ENCODE measurements around the gene RAI1.

RAI1 gene

GRCh38 chr17:17784657-17785267 is 103.5 kb downstream of the RAI1 start:
- no peak for DNase-seq (ENCODE audit: low spot score)

- no peak for DNase-seq (ENCODE audit: low spot score)
Observed at GRCh38 chr17:17785407-17785806, 104.1 kb downstream of the RAI1 start.

- no peak for DNase-seq (ENCODE audit: low spot score)
Observed at GRCh38 chr17:17786998-17787397, 105.7 kb downstream of the RAI1 start.

- no peak for DNase-seq (ENCODE audit: low spot score)
Observed at GRCh38 chr17:17787568-17787967, 106.3 kb downstream of the RAI1 start.

- DNase-seq (ENCODE audit: low spot score) = no peak
Observed at GRCh38 chr17:17788967-17789366, 107.7 kb downstream of the RAI1 start.

GRCh38 chr17:17789410-17789809 is 108.2 kb downstream of the RAI1 start:
- DNase-seq (ENCODE audit: low spot score) = no peak

- DNase-seq (ENCODE audit: low spot score) = no peak
Observed at GRCh38 chr17:17789828-17790636, 108.8 kb downstream of the RAI1 start.

GRCh38 chr17:17790637-17791464 is 109.6 kb downstream of the RAI1 start:
- no peak for DNase-seq (ENCODE audit: low spot score)

GRCh38 chr17:17792037-17792550 is 110.8 kb downstream of the RAI1 start:
- no peak for DNase-seq (ENCODE audit: low spot score)

- DNase-seq (ENCODE audit: low spot score) = no peak
Observed at GRCh38 chr17:17792551-17793377, 111.5 kb downstream of the RAI1 start.

GRCh38 chr17:17793378-17794214 is 112.3 kb downstream of the RAI1 start:
- no peak for DNase-seq (ENCODE audit: low spot score)

- no peak for DNase-seq (ENCODE audit: low spot score)
Observed at GRCh38 chr17:17794382-17794781, 113.1 kb downstream of the RAI1 start.

GRCh38 chr17:17795296-17795695 is 114.0 kb downstream of the RAI1 start:
- DNase-seq (ENCODE audit: low spot score) = no peak

- DNase-seq (ENCODE audit: low spot score) = no peak
Observed at GRCh38 chr17:17795946-17796786, 114.9 kb downstream of the RAI1 start.

GRCh38 chr17:17796787-17797061 is 115.5 kb downstream of the RAI1 start:
- DNase-seq (ENCODE audit: low spot score) = no peak

GRCh38 chr17:17797119-17797809 is 116.0 kb downstream of the RAI1 start:
- no peak for DNase-seq (ENCODE audit: low spot score)

- DNase-seq (ENCODE audit: low spot score) = no peak
Observed at GRCh38 chr17:17798010-17798556, 116.8 kb downstream of the RAI1 start.

GRCh38 chr17:17798573-17799255 is 117.5 kb downstream of the RAI1 start:
- no peak for DNase-seq (ENCODE audit: low spot score)
